HG02870 (cell line): Measurements from ENCODE around the gene CUBN.

Experiments used
- ATAC-seq: cut with Tn5 transposase; IDR thresholded peaks from one replicate; pipeline ENCODE4 v1.9.1; 2021; ENCODE audit warnings: mild to moderate bottlenecking, moderate library complexity; ENCODE audit not compliant: unreplicated experiment

Gene CUBN

GRCh38 chr10:17109475-17110207, 20.0 kb downstream of the CUBN start:
- no peak for ATAC-seq

- no peak for ATAC-seq
Measured at GRCh38 chr10:17109046-17109445, 20.6 kb downstream of the CUBN start.

GRCh38 chr10:17106991-17107390, 22.6 kb downstream of the CUBN start:
- ATAC-seq, result no peak

- no peak for ATAC-seq
Measured at GRCh38 chr10:17101910-17102266, 27.7 kb downstream of the CUBN start.

GRCh38 chr10:17101257-17101909, 28.2 kb downstream of the CUBN start:
- no peak for ATAC-seq

GRCh38 chr10:17100586-17100985, 29.0 kb downstream of the CUBN start:
- ATAC-seq, result no peak

- no peak for ATAC-seq
Measured at GRCh38 chr10:17098012-17098411, 31.6 kb downstream of the CUBN start.

GRCh38 chr10:17094844-17095243, 34.8 kb downstream of the CUBN start:
- no peak for ATAC-seq

GRCh38 chr10:17092986-17093803, 36.4 kb downstream of the CUBN start:
- no peak for ATAC-seq

- no peak for ATAC-seq
Measured at GRCh38 chr10:17092216-17092944, 37.2 kb downstream of the CUBN start.

- ATAC-seq, result no peak
Measured at GRCh38 chr10:17088118-17088806, 41.3 kb downstream of the CUBN start.

GRCh38 chr10:17086865-17087367, 42.7 kb downstream of the CUBN start:
- ATAC-seq, result no peak

GRCh38 chr10:17085011-17085725, 44.4 kb downstream of the CUBN start:
- no peak for ATAC-seq

- ATAC-seq, result no peak
Measured at GRCh38 chr10:17084258-17084657, 45.4 kb downstream of the CUBN start.

- no peak for ATAC-seq
Measured at GRCh38 chr10:17081431-17081830, 48.2 kb downstream of the CUBN start.

- ATAC-seq, result no peak
Measured at GRCh38 chr10:17077890-17078289, 51.7 kb downstream of the CUBN start.

- ATAC-seq, result no peak
Measured at GRCh38 chr10:17077346-17077781, 52.2 kb downstream of the CUBN start.

GRCh38 chr10:17076626-17077345, 52.8 kb downstream of the CUBN start:
- ATAC-seq, result no peak
